SW 1271 (cell line): ENCODE data around the gene ERVH48-1.
"Not testable (repeated sequence)": the region's sequence is repeated elsewhere in the genome, so short reads cannot be mapped to it uniquely, and the experiment has no call there.

Experiments used
- DNase-seq, 2 experiments: peaks; one replicate each; lab custom pipeline; 2025; lab: John Stamatoyannopoulos, UW

Gene ERVH48-1

GRCh38 chr21:42906233-42906632 lies 19.2 kb downstream of the ERVH48-1 start:
- DNase-seq: no peak

- no peak for DNase-seq
Measured at GRCh38 chr21:42905195-42905594, 20.2 kb downstream of the ERVH48-1 start.

GRCh38 chr21:42903817-42904216 lies 21.6 kb downstream of the ERVH48-1 start:
- DNase-seq: no peak

- no peak for DNase-seq
Measured at GRCh38 chr21:42900446-42900845, 25.0 kb downstream of the ERVH48-1 start.

- DNase-seq: peak; percentile 90 to 91
Measured at GRCh38 chr21:42892931-42893755, 32.3 kb downstream of the ERVH48-1 start, which contains the start of gene NDUFV3. Gene NDUFV3 (plus strand): TSS chr21:42893309. CDS start chr21:42893334, 25 bp downstream.

- no peak for DNase-seq
Measured at GRCh38 chr21:42892582-42892930, 32.9 kb downstream of the ERVH48-1 start.

- DNase-seq: no peak
Measured at GRCh38 chr21:42887326-42887725, 38.1 kb downstream of the ERVH48-1 start.

- no peak for DNase-seq
Measured at GRCh38 chr21:42883921-42884320, 41.5 kb downstream of the ERVH48-1 start.

GRCh38 chr21:42880352-42880751 lies 45.1 kb downstream of the ERVH48-1 start:
- no peak for DNase-seq

- peak; percentile 47 to 87 for DNase-seq
Measured at GRCh38 chr21:42878993-42879787, 46.2 kb downstream of the ERVH48-1 start, which contains the start of gene WDR4. Gene WDR4 (minus strand): TSS chr21:42879539. CDS start chr21:42879495, 44 bp downstream.

- DNase-seq: no peak
Measured at GRCh38 chr21:42878678-42878992, 46.8 kb downstream of the ERVH48-1 start.

- not testable (repeated sequence) for DNase-seq
Measured at GRCh38 chr21:42875811-42876210, 49.6 kb downstream of the ERVH48-1 start.

- no peak for DNase-seq
Measured at GRCh38 chr21:42873096-42873495, 52.3 kb downstream of the ERVH48-1 start.

GRCh38 chr21:42868196-42868595 lies 57.2 kb downstream of the ERVH48-1 start:
- DNase-seq: no peak
